Skin of body (tissue), 2 donors: ENCODE results near the gene ARMC9. TPM values are rescaled to one million over a fixed set of nuclear protein-coding genes. Genes with fewer than 3 reads are reported as not detected.
A peak's percentile ranks its signal among the peaks of the same experiment; 100 is the strongest.
"Not testable (repeated sequence)": the region's sequence is repeated elsewhere in the genome, so short reads cannot be mapped to it uniquely, and the experiment has no call there.

Experiments used
- DNase-seq: peaks from one replicate; lab custom pipeline; 2025; lab: John Stamatoyannopoulos, UW
- total RNA-seq: library from RNA; depleted of rRNA; stranded (reverse); fragments of >200 nt; gene quantifications from one replicate; pipeline ENCODE4 v1.2.3, GENCODE V29; 2014

The ARMC9 gene
- total RNA-seq, 1 donor from 2014 or later, result 8.8 TPM

DNA sequence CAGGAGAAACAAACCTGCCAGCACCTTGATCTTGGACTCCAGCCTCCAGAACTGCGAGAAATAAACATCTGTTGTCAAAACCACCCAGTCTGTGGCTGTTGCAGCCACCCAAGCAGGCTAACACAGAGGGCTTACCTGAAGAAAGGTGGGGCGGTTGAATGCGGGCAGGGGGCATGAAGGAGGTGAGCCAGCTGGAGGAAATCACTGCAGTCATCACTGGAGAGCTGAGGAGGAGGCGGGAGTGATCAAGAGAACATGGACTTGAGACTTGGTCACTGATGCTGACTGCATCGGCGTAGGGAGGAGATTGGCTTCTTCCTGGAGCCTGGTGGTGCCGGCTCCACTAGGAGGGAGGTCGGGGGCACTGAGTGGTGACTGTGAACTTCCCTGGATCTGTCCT is 14.6 kb upstream of the ARMC9 start:
- DNase-seq, result no peak

DNA sequence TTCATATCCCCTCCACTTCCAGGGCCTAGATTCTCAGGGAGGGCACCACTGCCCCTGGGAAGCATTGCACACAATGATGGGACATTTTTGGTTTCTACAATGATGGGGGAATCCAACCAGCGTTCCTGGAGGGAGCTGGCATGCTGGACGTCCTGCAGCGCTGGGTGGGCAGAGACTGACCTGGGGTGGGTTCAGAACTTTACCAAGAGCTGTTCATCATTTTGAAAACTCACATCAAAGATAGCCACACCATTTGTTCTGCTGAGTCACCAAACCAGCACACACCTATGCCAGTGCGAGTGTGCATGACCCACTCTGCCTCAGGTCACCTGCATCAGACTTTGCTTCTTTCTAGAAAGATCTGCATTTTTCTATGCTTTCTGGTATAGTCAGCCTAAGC is 14.1 kb upstream of the ARMC9 start:
- DNase-seq, result no peak

- no peak for DNase-seq
These were observed 13.2 kb upstream of the ARMC9 start for GRCh38 chr2:231185050-231185725.

- DNase-seq, result no peak
These were observed 12.5 kb upstream of the ARMC9 start for GRCh38 chr2:231185886-231186285.

GRCh38 chr2:231186325-231186724 is 12.1 kb upstream of the ARMC9 start:
- no peak for DNase-seq

DNA sequence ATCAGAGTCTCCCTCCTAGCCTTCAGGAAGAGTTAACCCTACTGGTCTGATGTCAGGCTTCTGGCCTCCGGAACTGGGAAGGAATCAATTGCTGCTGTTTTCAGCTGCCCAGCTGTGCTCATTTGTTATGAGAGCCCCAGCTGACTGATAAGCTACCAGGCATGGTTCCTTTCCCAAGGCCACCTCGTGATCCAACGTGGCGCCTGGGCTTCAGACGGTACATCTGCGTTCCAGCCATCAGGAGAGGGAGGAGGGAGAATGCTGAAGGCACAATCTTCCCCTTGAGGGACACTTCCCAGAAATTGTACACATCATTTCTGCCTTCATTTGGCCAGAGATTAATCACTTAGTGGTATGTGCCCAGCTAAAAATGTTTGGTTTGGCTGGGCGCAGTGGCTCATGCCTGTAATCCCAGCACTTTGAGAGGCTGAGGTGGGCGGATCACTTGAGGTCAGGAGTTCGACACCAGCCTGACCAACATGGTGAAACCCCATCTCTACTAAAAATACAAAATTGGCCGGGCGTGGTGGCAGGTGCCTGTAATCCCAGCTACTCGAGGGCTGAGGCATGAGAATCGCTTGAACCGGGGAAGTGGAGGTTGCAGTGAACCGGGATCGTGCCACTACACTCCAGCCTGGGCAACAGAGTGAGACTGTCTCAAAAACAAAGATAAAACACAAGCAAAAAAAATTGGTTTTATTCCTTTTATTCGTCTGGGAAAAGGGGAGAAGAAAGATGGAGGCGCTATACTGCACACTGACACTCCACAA is 10.5 kb upstream of the ARMC9 start:
- no peak for DNase-seq

DNA sequence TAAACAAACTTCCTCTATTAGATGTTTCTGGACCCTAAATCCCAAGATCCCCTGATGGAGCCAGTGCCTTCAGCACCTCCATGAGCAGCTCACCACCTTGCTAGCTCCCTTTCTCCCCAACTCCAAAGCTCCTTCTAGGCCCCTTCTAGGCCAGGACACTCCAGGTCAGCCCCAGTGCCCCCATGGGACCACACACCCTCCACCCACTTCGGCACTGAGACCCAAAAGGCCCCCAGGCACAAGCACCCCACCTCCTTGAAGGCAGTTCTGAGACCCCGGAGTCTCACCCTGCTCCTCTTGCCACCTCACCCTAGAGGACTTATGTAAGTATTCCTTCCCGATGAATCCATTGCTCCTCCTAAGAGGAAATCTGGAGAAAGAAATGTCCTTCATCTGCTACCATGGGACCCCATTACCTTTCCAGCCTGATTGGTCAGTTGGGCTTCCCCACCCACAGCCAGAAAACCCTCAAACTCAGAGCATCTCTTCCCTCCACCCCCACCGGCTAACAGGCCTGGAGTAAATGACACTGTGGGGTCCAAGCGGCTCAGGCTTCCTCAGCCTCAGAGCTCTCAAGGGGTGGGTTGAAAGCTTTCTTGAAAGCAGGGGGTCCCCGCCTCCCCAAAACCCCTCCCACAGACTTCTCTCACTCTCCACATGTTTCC is 9.8 kb upstream of the ARMC9 start:
- DNase-seq, result no peak

DNA sequence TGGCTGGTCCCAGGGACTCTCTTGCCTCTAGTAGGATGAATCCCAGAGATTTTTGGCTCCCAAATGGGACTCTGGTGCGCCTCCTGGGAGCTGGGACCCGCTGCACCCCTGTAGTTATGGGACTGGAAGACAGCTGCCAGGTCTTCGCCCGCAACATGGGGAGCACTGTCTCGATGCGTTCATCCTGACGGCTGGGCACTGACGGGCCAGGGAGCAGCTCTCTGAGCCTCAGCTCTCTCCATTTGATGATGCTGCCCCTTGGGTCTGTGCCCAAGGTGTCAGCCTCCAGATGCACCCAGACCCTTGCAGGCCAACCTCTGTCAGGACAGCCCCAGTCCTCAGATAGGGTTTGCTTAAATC is 9.3 kb upstream of the ARMC9 start:
- no peak for DNase-seq

- DNase-seq, result no peak
These were observed 8.6 kb upstream of the ARMC9 start for GRCh38 chr2:231189571-231190495.

DNA sequence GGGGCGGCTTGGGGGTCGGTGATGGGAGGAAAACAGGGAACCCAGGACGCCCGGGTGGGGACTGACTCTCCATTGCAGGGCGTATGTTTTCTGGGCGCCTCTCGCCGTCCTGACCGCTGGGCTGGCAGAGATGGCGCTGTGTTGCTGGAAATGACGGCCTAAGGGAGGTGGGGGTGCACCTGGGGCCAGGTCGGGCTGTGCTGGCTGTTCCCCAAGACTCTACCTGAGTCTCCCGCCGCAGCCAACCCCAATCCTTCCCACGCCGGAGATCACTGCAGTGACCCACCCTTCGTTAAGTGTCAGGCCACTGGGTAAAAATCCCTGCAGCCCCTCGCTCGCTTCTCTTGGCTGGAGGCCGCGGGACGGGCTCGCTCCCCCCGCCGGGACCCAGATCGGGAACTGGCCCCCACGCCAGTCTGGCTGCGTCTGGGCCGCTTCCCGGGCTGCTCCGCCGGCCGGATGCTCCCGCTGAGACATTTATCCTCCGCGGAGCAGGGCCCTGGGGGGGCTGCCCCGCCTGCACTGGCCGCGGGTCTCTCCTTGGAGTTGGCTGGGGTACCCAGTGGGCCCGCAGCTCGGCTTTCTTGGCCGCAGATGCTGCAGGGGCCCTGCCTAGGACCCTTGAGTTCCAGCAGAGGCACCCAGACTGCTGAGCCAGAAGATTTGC is 7.8 kb upstream of the ARMC9 start:
- no peak for DNase-seq

GRCh38 chr2:231191896-231192872 is 6.2 kb upstream of the ARMC9 start:
- DNase-seq, result peak; percentile 89

DNA sequence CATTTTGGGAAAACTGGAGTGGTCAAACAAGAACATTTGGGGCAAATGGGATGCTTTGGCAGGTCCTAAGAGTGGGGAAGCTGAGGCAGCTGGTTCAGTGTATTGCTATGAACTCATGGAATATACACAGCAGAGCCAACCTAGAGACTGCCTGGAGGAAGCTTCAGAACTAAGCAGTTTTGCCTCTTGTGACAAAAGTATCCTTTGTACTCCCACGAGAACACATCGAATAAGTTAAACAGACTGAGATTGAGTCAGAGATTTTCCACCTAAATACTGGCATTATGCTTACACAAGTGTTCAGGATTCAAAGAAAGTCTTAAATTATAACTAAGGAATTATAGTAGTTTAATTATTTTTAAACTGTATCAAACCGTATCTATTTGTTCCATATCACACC is 5.2 kb upstream of the ARMC9 start:
- DNase-seq, result no peak

DNA sequence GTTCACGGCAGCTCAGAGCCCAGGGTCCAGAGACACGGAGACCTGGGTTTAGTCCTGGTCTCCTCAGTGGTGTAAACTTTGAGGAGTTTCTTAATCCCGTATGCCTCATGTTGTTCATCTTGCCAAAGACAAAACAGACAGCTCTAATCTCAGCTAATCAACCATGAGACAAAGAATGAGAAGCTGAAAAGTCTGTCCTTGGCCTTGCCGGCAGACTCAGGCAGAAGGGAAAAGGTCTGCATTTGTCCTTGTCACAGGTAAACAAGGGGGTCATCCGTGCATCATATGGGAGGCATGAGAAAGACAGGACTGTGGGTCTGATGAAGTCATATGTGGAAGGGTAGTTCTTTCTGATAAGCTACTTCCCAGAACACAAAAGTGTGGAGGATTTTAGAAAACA is 1.8 kb upstream of the ARMC9 start:
- no peak for DNase-seq

GRCh38 chr2:231197196-231197595 is 1.2 kb upstream of the ARMC9 start:
- not testable (repeated sequence) for DNase-seq

- no peak for DNase-seq
These were observed 633 bp upstream of the ARMC9 start for GRCh38 chr2:231197706-231198290.

GRCh38 chr2:231199219-231199618 is 788 bp downstream of the ARMC9 start:
- no peak for DNase-seq

- no peak for DNase-seq
These were observed 2.5 kb downstream of the ARMC9 start for GRCh38 chr2:231200805-231201474.

DNA sequence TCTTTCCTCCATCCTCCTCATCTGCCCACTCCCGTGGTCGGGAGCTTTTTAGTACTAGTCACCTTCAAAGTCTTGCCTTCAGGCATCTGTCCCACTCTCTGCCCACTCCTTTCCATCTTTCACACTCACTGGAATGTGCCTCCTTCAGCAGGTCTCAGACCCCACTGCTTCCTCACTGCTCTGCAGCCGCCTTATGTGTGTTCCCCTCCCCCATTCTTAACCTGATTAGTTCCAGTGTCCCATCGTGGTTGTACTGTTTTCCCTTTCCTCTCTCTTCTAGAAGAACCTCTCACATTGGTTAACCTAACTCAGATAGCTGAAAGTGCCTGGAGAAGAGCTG is 3.0 kb downstream of the ARMC9 start:
- no peak for DNase-seq

GRCh38 chr2:231203087-231203486 is 4.7 kb downstream of the ARMC9 start:
- no peak for DNase-seq
